ENCODE data around the gene TRAF3IP1. TPM values are rescaled to one million over a fixed set of nuclear protein-coding genes. Genes with fewer than 3 reads are reported as not detected.

TRAF3IP1 gene
- total and polyA plus RNA-seq, 8 donors: 4.7 to 10.3 (median 6.9) TPM

- DNase-seq: peak; percentile 64 to 84 (median 78)
- TF ChIP-seq CTCF (IDR thresholded peaks at IDR 0.05): no peak
- no peak for FAIRE-seq
- Histone ChIP-seq H3K27me3 (no peaks in the 10 kb centered on the region), H3K36me3 (no peaks in the 10 kb centered on the region), H3K9me3 (no peaks in the 10 kb centered on the region), H3K4me3 (peak within 1 kb of the TSS; percentile 72 to 87 (median 84)), H3K27ac (peak within 1 kb of the TSS; percentile 96 to 100 (median 98)), H3K4me1 (peaks cover 36 to 50% (median 46%) of the 10 kb centered on the region in 3 donors)
- peak; percentile 20 to 50 (median 29) for ATAC-seq
- intact Hi-C loops (cut with DNase I): no loop called here
- 0 to 1% methylated on average over 58 to 65 of the region's 65 CpGs for whole genome bisulfite sequencing, 2 donors
Measured at GRCh38 chr2:238287737-238288649, 32.3 kb upstream of the TRAF3IP1 start, which contains the start of gene PER2. Gene PER2, minus strand, starts transcription at chr2:238288610. Its CDS starts 10,674 bp downstream, at chr2:238277936.

- intact Hi-C loops (cut with DNase I): no loop called here
- FAIRE-seq (peak; percentile 37), ATAC-seq (peak; percentile 54 to 80 (median 75)), DNase-seq (peak; percentile 94 to 99 (median 98))
- H3K9me3 ChIP-seq: no peaks in the 10 kb centered on the region
- TF ChIP-seq CTCF (IDR thresholded peaks at IDR 0.05): peak in 1 of 4 donors; percentile 16
- peaks cover 32 to 44% (median 37%) of the 10 kb centered on the region in 3 donors for H3K4me1 ChIP-seq
- WGBS, 2 donors: 1% methylated on average over 76 to 108 of the region's 108 CpGs
- H3K27ac ChIP-seq: peak overlapping the region; percentile 96 to 100 (median 98)
- no peaks in the 10 kb centered on the region for H3K27me3 ChIP-seq
- H3K36me3 ChIP-seq: no peaks in the 10 kb centered on the region
- peak overlapping the region; percentile 72 to 87 (median 84) for H3K4me3 ChIP-seq
Measured at GRCh38 chr2:238288650-238289573, 31.4 kb upstream of the TRAF3IP1 start.

GRCh38 chr2:238289574-238289973 is 30.7 kb upstream of the TRAF3IP1 start:
- no peaks in the 10 kb centered on the region for H3K9me3 ChIP-seq
- H3K27me3 ChIP-seq: no peaks in the 10 kb centered on the region
- 43 to 47% methylated on average over 13 of the region's 13 CpGs for WGBS, 2 donors
- H3K4me1 ChIP-seq: peaks cover 32 to 37% (median 34%) of the 10 kb centered on the region in 3 donors
- no peak for ATAC-seq
- no peak for TF ChIP-seq CTCF (IDR thresholded peaks at IDR 0.05)
- peak overlapping the region; percentile 96 to 100 (median 98) for H3K27ac ChIP-seq
- no peaks in the 10 kb centered on the region for H3K36me3 ChIP-seq
- peak overlapping the region in 2 of 4 donors; percentile 83 to 87 for H3K4me3 ChIP-seq
- intact Hi-C loops (cut with DNase I): no loop called here
- no peak for FAIRE-seq
- peak in 2 of 6 donors; percentile 40 to 52 for DNase-seq

GRCh38 chr2:238290091-238290509 is 30.2 kb upstream of the TRAF3IP1 start:
- intact Hi-C loops (cut with DNase I): no loop called here
- Histone ChIP-seq H3K27me3 (no peaks in the 10 kb centered on the region), H3K36me3 (no peaks in the 10 kb centered on the region), H3K27ac (peak overlapping the region; percentile 96 to 100 (median 98)), H3K4me1 (peaks cover 27 to 33% (median 32%) of the 10 kb centered on the region in 3 donors), H3K4me3 (no peak overlapping the region), H3K9me3 (no peaks in the 10 kb centered on the region)
- DNase-seq (peak; percentile 53 to 80 (median 64)), FAIRE-seq (peak; percentile 45), ATAC-seq (no peak)
- TF ChIP-seq CTCF (IDR thresholded peaks at IDR 0.05): no peak
- WGBS, 2 donors: 25 to 38% methylated on average over 8 of the region's 8 CpGs

Data from pancreas (tissue), 10 donors.